PC-3 (cell line): Measurements from ENCODE around the gene HSD17B13.

Experiments
- CTCF ChIP-seq: fragments of 300-600 bp; sonication (generic); conservative IDR thresholded peaks from 2 replicates; pipeline ENCODE4 v1.5.1; 2017; ENCODE audit warnings: antibody characterized with exemption, low read depth, mild to moderate bottlenecking, low read length
- EZH2 ChIP-seq: fragments of 300-600 bp; sonication (generic); IDR thresholded peaks from one replicate; pipeline ENCODE4 v1.6.1; 2017; ENCODE audit warnings: antibody characterized with exemption, mild to moderate bottlenecking, low read length; ENCODE audit not compliant: unreplicated experiment

- TF ChIP-seq CTCF (no peak), EZH2 (no peak)
Observed at GRCh38 chr4:87268411-87268810, 54.3 kb downstream of the HSD17B13 start.
